HEK293T (cell line): ENCODE results near the gene PTPN2.

Experiments
- CTCF ChIA-PET: fragments of 350-600 bp; formaldehyde crosslinking; extraction: SDS; loops from one replicate; lab custom pipeline; 2021; ENCODE audit warnings: antibody characterized with exemption, inconsistent platforms; lab: Yijun Ruan, JAX
- POLR2A ChIA-PET: fragments of 350-600 bp; formaldehyde crosslinking; extraction: SDS; loops from one replicate; lab custom pipeline; 2020; ENCODE audit warnings: antibody characterized with exemption, inconsistent platforms; lab: Yijun Ruan, JAX
- DNase-seq: peaks from one replicate; pipeline ENCODE4 v3.0.0; 2012; ENCODE audit warnings: mixed read lengths; ENCODE audit errors: extremely low spot score
- ARNT ChIP-seq: fragments of 450-650 bp; IDR thresholded peaks from 2 replicates; pipeline ENCODE4 v1.6.1; 2017; ENCODE audit warnings: mild to moderate bottlenecking
- BHLHE40 ChIP-seq: fragments of 450-650 bp; IDR thresholded peaks from 2 replicates; pipeline ENCODE4 v1.6.1; 2016; ENCODE audit warnings: mild to moderate bottlenecking, moderate library complexity, borderline replicate concordance
- CTBP1 ChIP-seq: fragments of 450-650 bp; IDR thresholded peaks from 2 replicates; pipeline ENCODE4 v1.6.1; 2016; ENCODE audit warnings: borderline replicate concordance
- ELF4 ChIP-seq: fragments of 450-650 bp; IDR thresholded peaks from 2 replicates; pipeline ENCODE4 v1.6.1; 2017; ENCODE audit warnings: antibody characterized with exemption
- FOXA1 ChIP-seq: fragments of 450-650 bp; IDR thresholded peaks from 2 replicates; pipeline ENCODE4 v1.6.1; 2016; ENCODE audit warnings: mild to moderate bottlenecking
- FOXK2 ChIP-seq: fragments of 450-650 bp; IDR thresholded peaks from 2 replicates; pipeline ENCODE4 v1.6.1; 2016; ENCODE audit warnings: mild to moderate bottlenecking
- FOXM1 ChIP-seq: fragments of 450-650 bp; IDR thresholded peaks from 2 replicates; pipeline ENCODE4 v1.6.1; 2017; ENCODE audit warnings: mild to moderate bottlenecking, borderline replicate concordance
- HDGF ChIP-seq: fragments of 450-650 bp; IDR thresholded peaks from 2 replicates; pipeline ENCODE4 v1.6.1; 2017; ENCODE audit warnings: antibody characterized with exemption, borderline replicate concordance
- L3MBTL2 ChIP-seq: fragments of 450-650 bp; conservative IDR thresholded peaks from 2 replicates; pipeline ENCODE4 v1.6.1; 2016; ENCODE audit warnings: mild to moderate bottlenecking
- LEF1 ChIP-seq: fragments of 450-650 bp; IDR thresholded peaks from 2 replicates; pipeline ENCODE4 v1.6.1; 2017; ENCODE audit warnings: mild to moderate bottlenecking, borderline replicate concordance
- NFRKB ChIP-seq: fragments of 450-650 bp; IDR thresholded peaks from 2 replicates; pipeline ENCODE4 v1.6.1; 2016; ENCODE audit warnings: mild to moderate bottlenecking, moderate library complexity
- SP1 ChIP-seq: fragments of 450-650 bp; IDR thresholded peaks from 2 replicates; pipeline ENCODE4 v1.6.1; 2017
- SUZ12 ChIP-seq: fragments of 450-650 bp; IDR thresholded peaks from 2 replicates; pipeline ENCODE4 v1.6.1; 2016; ENCODE audit warnings: mild to moderate bottlenecking
- TARDBP ChIP-seq: fragments of 450-650 bp; IDR thresholded peaks from 2 replicates; pipeline ENCODE4 v1.6.1; 2016
- ZNF384 ChIP-seq: fragments of 450-650 bp; IDR thresholded peaks from 2 replicates; pipeline ENCODE4 v1.6.1; 2016
- TF ChIP-seq, protein P1 (sequence below): fragments of 450-650 bp; IDR thresholded peaks from 2 replicates; pipeline ENCODE4 v1.6.1; 2016

Gene PTPN2

DNA sequence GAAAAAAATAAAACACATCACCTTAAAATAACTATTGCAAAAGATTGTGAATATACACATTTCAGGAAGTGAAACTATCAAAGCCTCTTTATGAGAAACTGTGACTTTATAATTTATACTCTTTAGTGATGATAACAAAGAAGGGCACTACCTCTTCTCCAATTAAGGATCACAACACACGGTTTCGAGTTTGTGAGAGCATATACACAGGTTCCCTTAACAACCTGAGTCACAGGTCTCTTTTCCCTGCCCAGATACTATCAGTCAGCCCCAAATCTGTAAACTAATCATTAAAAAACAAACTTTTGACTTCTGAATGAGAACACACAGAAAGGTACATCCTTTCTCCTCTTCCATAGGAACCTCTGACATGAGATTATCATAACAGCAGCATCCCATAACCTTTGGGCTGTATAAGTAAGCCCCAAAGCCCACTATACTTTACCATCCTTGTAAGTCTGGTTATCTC lies 44.9 kb downstream of the PTPN2 start:
- DNase-seq, result no peak
- CTCF ChIA-PET, result no interaction called here

DNA sequence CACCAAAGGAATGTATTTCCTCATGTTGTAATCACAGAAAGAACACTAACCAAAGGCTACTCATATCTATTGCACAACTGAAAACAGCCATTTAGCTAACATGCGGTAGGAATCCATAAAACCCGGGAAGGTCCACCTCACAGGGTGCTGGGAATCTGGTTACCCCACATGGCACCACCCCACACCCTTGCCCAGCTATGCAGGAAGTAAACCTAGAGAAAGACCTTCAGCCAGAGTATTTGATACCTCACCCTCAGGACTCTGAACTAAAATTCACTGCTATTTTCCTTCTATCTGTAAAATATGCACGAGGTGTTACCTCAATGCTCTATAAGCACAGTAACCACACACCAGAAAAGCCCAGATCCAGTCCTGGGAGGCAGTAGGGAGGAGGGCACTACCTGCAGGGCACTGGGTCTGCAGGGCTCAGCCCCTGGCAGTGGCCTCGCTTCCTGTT lies 45.8 kb downstream of the PTPN2 start:
- ChIA-PET CTCF (interaction anchor here (1.0 kb wide), 1 partner anchor 17 kb away, joined by 3 read pairs; no protein-coding TSS in a partner anchor), POLR2A (interaction anchor here (0.9 kb wide), 1 partner anchor 45 kb away, joined by 3 read pairs; the partner anchor contains the start of gene PTPN2)
- peak; percentile 13 for DNase-seq
- TF ChIP-seq FOXA1, result no peak
- no peak for TF ChIP-seq HDGF
- TF ChIP-seq BHLHE40, result no peak
- TF ChIP-seq CTBP1, result no peak
- no peak for TF ChIP-seq SUZ12
- TF ChIP-seq L3MBTL2, result no peak
- TF ChIP-seq ZNF384, result no peak
- no peak for TF ChIP-seq SP1
- TF ChIP-seq TARDBP, result no peak
- TF ChIP-seq, protein P1, sequence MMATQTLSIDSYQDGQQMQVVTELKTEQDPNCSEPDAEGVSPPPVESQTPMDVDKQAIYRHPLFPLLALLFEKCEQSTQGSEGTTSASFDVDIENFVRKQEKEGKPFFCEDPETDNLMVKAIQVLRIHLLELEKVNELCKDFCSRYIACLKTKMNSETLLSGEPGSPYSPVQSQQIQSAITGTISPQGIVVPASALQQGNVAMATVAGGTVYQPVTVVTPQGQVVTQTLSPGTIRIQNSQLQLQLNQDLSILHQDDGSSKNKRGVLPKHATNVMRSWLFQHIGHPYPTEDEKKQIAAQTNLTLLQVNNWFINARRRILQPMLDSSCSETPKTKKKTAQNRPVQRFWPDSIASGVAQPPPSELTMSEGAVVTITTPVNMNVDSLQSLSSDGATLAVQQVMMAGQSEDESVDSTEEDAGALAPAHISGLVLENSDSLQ, result no peak
- no peak for TF ChIP-seq FOXM1
- no peak for TF ChIP-seq NFRKB
- no peak for TF ChIP-seq ARNT
- no peak for TF ChIP-seq FOXK2
- TF ChIP-seq ELF4, result no peak
- TF ChIP-seq LEF1, result no peak

More for the DNA sequence above, 44.9 kb downstream of the PTPN2 start:
- POLR2A ChIA-PET, result interaction anchor here (1.4 kb wide), 1 partner anchor 45 kb away, joined by 4 read pairs; the partner anchor contains the start of gene PTPN2
- TF ChIP-seq ELF4 (no peak), TARDBP (no peak), SP1 (no peak), FOXA1 (no peak), NFRKB (no peak), BHLHE40 (no peak), FOXK2 (no peak), LEF1 (no peak), FOXM1 (no peak), HDGF (no peak), SUZ12 (no peak), ZNF384 (no peak), CTBP1 (no peak), ARNT (no peak), L3MBTL2 (no peak)
- TF ChIP-seq, protein P1, result no peak

DNA sequence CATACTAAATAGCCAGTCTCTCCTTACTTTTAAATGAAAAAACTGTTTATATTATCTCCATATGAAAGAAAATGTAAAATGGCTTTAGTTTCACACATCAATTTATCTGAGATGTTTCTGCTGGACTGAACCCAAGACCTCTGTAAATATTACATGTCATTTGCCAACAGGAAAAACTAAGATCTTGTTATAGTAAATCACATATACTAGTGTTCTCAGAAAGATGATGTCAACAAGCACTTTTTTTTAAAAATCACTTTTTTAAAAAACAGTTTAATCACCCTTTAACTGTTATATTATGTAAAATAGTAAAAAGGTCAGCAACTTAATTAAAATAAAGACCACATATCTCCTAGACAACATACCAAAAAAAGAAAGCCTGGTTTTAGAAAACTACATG lies 46.3 kb downstream of the PTPN2 start:
- no peak for DNase-seq
- ChIA-PET CTCF (interaction anchor here (1.0 kb wide), 1 partner anchor 17 kb away, joined by 3 read pairs; no protein-coding TSS in a partner anchor), POLR2A (interaction anchor here (0.9 kb wide), 1 partner anchor 46 kb away, joined by 3 read pairs; the partner anchor contains the start of gene PTPN2)
- TF ChIP-seq LEF1 (no peak), ZNF384 (no peak), ELF4 (no peak), BHLHE40 (no peak), ARNT (no peak), TARDBP (no peak), FOXK2 (no peak), SUZ12 (no peak)

DNA sequence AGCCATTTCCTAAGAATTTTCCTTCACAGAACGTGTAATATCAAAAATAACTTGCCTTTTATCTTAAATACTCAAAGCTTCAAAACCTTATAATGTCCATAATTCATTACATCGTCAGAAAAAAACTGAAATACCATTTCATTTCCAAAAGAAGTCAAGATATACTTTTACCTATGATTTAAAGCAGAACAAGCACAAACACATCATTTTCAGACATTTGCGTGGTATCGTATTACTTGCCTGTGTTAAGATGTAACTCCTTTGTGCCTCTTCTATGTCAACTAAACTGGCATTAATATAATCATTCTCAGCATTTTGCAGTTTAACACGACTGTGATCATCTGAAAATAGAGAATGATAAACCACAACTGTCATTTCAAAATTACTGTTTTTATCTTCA lies 47.5 kb downstream of the PTPN2 start:
- POLR2A ChIA-PET, result no interaction called here

DNA sequence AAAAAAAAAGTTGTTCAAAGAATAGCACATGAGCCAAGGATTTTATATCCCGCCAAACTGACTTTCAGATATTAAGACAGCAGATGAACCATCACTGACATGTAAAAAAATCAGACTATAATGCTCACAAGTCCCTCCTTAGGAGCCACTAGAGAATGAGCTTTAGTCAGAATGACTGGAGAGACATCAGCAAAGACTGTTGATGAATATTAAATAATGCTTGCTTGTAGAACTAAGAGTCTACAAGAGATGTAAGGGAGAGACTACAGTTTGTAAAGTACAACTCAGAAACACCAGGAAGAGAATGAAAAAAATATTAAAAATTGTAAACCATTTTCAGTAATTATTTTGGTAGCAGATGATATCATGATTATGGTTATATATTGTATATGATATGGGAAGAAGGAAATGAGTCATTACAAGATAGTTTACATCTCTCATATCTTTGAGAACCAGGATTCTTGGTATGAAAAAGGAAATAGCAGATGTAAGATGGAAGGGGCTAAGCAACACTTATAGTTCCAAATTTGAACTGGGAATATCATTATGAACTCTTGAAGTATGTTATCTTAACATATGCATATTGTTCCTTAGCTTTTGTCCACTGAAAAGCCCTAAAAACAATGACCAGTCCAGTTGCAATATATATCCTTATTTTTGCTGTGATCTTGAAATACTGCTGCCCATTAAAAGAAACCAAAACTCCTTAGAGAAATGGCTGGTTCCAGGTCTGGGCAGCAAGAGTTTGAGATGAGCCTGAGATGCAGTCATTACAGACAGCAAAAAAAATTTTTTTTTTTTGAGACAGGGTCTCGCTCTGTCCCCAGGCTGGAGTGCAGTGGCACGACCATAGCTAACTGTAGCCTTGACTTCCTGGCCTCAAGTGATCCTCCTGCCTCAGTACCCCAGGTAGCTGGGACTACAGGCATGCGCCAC lies 55.7 kb downstream of the PTPN2 start:
- CTCF ChIA-PET, result no interaction called here
- DNase-seq, result no peak
- POLR2A ChIA-PET, result no interaction called here
- TF ChIP-seq SP1 (no peak), L3MBTL2 (no peak), ARNT (no peak), FOXK2 (no peak), FOXM1 (no peak), SUZ12 (no peak), NFRKB (no peak), ZNF384 (no peak), ELF4 (no peak), TARDBP (no peak), HDGF (no peak), BHLHE40 (no peak), FOXA1 (no peak), LEF1 (no peak), CTBP1 (no peak)
- TF ChIP-seq, protein P1, result no peak

More for the DNA sequence above, 47.5 kb downstream of the PTPN2 start:
- CTCF ChIA-PET, result no interaction called here
- TF ChIP-seq LEF1 (no peak), SP1 (no peak)
- TF ChIP-seq, protein P1, result no peak
- DNase-seq, result no peak
